Measurements from ENCODE around the gene PSORS1C2.

GRCh38 chr6:31169123-31169857, 30.4 kb upstream of the PSORS1C2 start:
- TF ChIP-seq EP300 (IDR thresholded peaks at IDR 0.05) (no peak), RCOR1 (IDR thresholded peaks at IDR 0.05; ENCODE audit: low read depth, low read length) (no peak), POLR2A (IDR thresholded peaks at IDR 0.05; ENCODE audit: low read length) (no peak), ZFP36 (IDR thresholded peaks at IDR 0.05; ENCODE audit: borderline replicate concordance, partially characterized antibody) (no peak), CEBPB (IDR thresholded peaks at IDR 0.05) (no peak), NR3C1 (IDR thresholded peaks at IDR 0.05) (no peak), ELK1 (IDR thresholded peaks at IDR 0.05; ENCODE audit: low read depth, low read length) (no peak), BHLHE40 (IDR thresholded peaks at IDR 0.05; ENCODE audit: low read depth, low read length) (no peak), CHD2 (IDR thresholded peaks at IDR 0.05; ENCODE audit: low read length, partially characterized antibody) (no peak)
- TF ChIP-seq, protein P1, sequence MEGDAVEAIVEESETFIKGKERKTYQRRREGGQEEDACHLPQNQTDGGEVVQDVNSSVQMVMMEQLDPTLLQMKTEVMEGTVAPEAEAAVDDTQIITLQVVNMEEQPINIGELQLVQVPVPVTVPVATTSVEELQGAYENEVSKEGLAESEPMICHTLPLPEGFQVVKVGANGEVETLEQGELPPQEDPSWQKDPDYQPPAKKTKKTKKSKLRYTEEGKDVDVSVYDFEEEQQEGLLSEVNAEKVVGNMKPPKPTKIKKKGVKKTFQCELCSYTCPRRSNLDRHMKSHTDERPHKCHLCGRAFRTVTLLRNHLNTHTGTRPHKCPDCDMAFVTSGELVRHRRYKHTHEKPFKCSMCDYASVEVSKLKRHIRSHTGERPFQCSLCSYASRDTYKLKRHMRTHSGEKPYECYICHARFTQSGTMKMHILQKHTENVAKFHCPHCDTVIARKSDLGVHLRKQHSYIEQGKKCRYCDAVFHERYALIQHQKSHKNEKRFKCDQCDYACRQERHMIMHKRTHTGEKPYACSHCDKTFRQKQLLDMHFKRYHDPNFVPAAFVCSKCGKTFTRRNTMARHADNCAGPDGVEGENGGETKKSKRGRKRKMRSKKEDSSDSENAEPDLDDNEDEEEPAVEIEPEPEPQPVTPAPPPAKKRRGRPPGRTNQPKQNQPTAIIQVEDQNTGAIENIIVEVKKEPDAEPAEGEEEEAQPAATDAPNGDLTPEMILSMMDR (IDR thresholded peaks at IDR 0.05) = no peak

Measured in A549 (cell line).